ENCODE results near the gene DLST. TPM values are rescaled to one million over a fixed set of nuclear protein-coding genes. Genes with fewer than 3 reads are reported as not detected.

The DLST gene
- total RNA-seq, result 100 to 1,000 TPM; 126 to 132 TPM

GRCh38 chr14:74881431-74882102, at the start of gene DLST:
Gene DLST, plus strand, starts transcription at chr14:74881916. Its CDS starts 38 bp downstream, at chr14:74881954.
- Mint-ChIP-seq H3K36me3 (ENCODE audit: low read depth) (peaks cover 13% of the 10 kb centered on the region), H3K27me3 (ENCODE audit: low read depth) (no peaks in the 10 kb centered on the region), H3K4me1 (ENCODE audit: low read depth) (peaks cover 63% of the 10 kb centered on the region), H3K4me3 (peak within 1 kb of the TSS; percentile 91), H3K27ac (peak within 1 kb of the TSS; percentile 94), H3K9me3 (no peaks in the 10 kb centered on the region)
- intact Hi-C loops (cut with micrococcal nuclease), result loop anchor here (1.0 to 5.0 kb wide), 5 partner anchors 24 to 389 kb away; partner anchors contain the start of genes EIF2B2, ISCA2, NEK9 and NPC2
- CTCF ChIA-PET, result interaction anchor here (0.8 to 6.3 kb wide), 8 partner anchors 10 to 250 kb away, joined by 3 to 73 read pairs (median 10); partner anchors contain the start of gene RPS6KL1
- DNase-seq, result peak; percentile 87

GRCh38 chr14:74832849-74833248, 48.9 kb upstream of the DLST start:
- no peak for DNase-seq
- CTCF ChIA-PET, result no interaction called here
- H3K4me1 Mint-ChIP-seq (ENCODE audit: low read depth), result peaks cover 35% of the 10 kb centered on the region
- H3K27me3 Mint-ChIP-seq (ENCODE audit: low read depth), result no peaks in the 10 kb centered on the region
- H3K27ac Mint-ChIP-seq, result no peak overlapping the region
- intact Hi-C loops (cut with micrococcal nuclease), result no loop called here
- H3K36me3 Mint-ChIP-seq (ENCODE audit: low read depth), result peaks cover 19% of the 10 kb centered on the region
- no peak overlapping the region for H3K4me3 Mint-ChIP-seq
- H3K9me3 Mint-ChIP-seq, result no peaks in the 10 kb centered on the region

- intact Hi-C loops (cut with micrococcal nuclease), result loop anchor here (5.0 kb wide), 3 partner anchors 123 to 343 kb away; partner anchors contain the start of genes ACYP1, AREL1, FCF1 and ISCA2
These were observed 46.9 kb upstream of the DLST start for GRCh38 chr14:74834692-74835392.

GRCh38 chr14:74835645-74836250, 46.0 kb upstream of the DLST start:
- CTCF ChIA-PET, result interaction anchor here (0.6 to 1.7 kb wide), 5 partner anchors 12 to 788 kb away, joined by 3 to 4 read pairs (median 3); no protein-coding TSS in a partner anchor
- no peaks in the 10 kb centered on the region for H3K9me3 Mint-ChIP-seq
- H3K4me1 Mint-ChIP-seq (ENCODE audit: low read depth), result peaks cover 56% of the 10 kb centered on the region
- peak overlapping the region; percentile 75 for H3K27ac Mint-ChIP-seq
- H3K36me3 Mint-ChIP-seq (ENCODE audit: low read depth), result peaks cover 6% of the 10 kb centered on the region
- intact Hi-C loops (cut with micrococcal nuclease), result loop anchor here (2.0 to 5.0 kb wide), 4 partner anchors 43 to 343 kb away; partner anchors contain the start of genes ACYP1, AREL1, FCF1 and ISCA2
- H3K4me3 Mint-ChIP-seq, result no peak overlapping the region
- H3K27me3 Mint-ChIP-seq (ENCODE audit: low read depth), result no peaks in the 10 kb centered on the region
- peak; percentile 46 for DNase-seq

More at GRCh38 chr14:74834692-74835392, 46.9 kb upstream of the DLST start:
- Mint-ChIP-seq H3K4me1 (ENCODE audit: low read depth) (peaks cover 48% of the 10 kb centered on the region), H3K9me3 (no peaks in the 10 kb centered on the region), H3K4me3 (no peak overlapping the region), H3K36me3 (ENCODE audit: low read depth) (peaks cover 12% of the 10 kb centered on the region), H3K27me3 (ENCODE audit: low read depth) (no peaks in the 10 kb centered on the region), H3K27ac (peak overlapping the region; percentile 21)
- CTCF ChIA-PET, result interaction anchor here (0.6 to 1.1 kb wide), 2 partner anchors 12 to 43 kb away, joined by 3 read pairs; no protein-coding TSS in a partner anchor
- DNase-seq, result no peak

GRCh38 chr14:74836251-74836960, 45.3 kb upstream of the DLST start:
- peak overlapping the region; percentile 85 for H3K27ac Mint-ChIP-seq
- CTCF ChIA-PET, result interaction anchor here (0.6 to 1.7 kb wide), 4 partner anchors 13 to 787 kb away, joined by 3 to 4 read pairs (median 4); no protein-coding TSS in a partner anchor
- H3K36me3 Mint-ChIP-seq (ENCODE audit: low read depth), result peaks cover 6% of the 10 kb centered on the region
- intact Hi-C loops (cut with micrococcal nuclease), result loop anchor here (2.0 to 5.0 kb wide), 4 partner anchors 44 to 344 kb away; partner anchors contain the start of genes ACYP1, AREL1, FCF1 and ISCA2
- no peak overlapping the region for H3K4me3 Mint-ChIP-seq
- peaks cover 63% of the 10 kb centered on the region for H3K4me1 Mint-ChIP-seq (ENCODE audit: low read depth)
- no peaks in the 10 kb centered on the region for H3K27me3 Mint-ChIP-seq (ENCODE audit: low read depth)
- no peaks in the 10 kb centered on the region for H3K9me3 Mint-ChIP-seq
- peak; percentile 51 for DNase-seq

GRCh38 chr14:74838166-74838565, 43.5 kb upstream of the DLST start:
- peak overlapping the region; percentile 7 for H3K4me3 Mint-ChIP-seq
- CTCF ChIA-PET, result interaction anchor here (1.1 to 2.7 kb wide), 2 partner anchors 15 to 23 kb away, joined by 3 to 12 read pairs; no protein-coding TSS in a partner anchor
- peak overlapping the region; percentile 76 for H3K27ac Mint-ChIP-seq
- H3K4me1 Mint-ChIP-seq (ENCODE audit: low read depth), result peaks cover 74% of the 10 kb centered on the region
- H3K9me3 Mint-ChIP-seq, result no peaks in the 10 kb centered on the region
- intact Hi-C loops (cut with micrococcal nuclease), result loop anchor here (1.0 to 5.0 kb wide), 4 partner anchors 75 to 346 kb away; partner anchors contain the start of genes ACYP1, AREL1, FCF1 and ISCA2
- H3K27me3 Mint-ChIP-seq (ENCODE audit: low read depth), result no peaks in the 10 kb centered on the region
- DNase-seq, result no peak
- H3K36me3 Mint-ChIP-seq (ENCODE audit: low read depth), result peaks cover 6% of the 10 kb centered on the region

GRCh38 chr14:74840603-74841030, 41.1 kb upstream of the DLST start:
- Mint-ChIP-seq H3K4me3 (no peak overlapping the region), H3K4me1 (ENCODE audit: low read depth) (peaks cover 62% of the 10 kb centered on the region), H3K27ac (peak overlapping the region; percentile 54), H3K27me3 (ENCODE audit: low read depth) (no peaks in the 10 kb centered on the region), H3K36me3 (ENCODE audit: low read depth) (peaks cover 5% of the 10 kb centered on the region), H3K9me3 (no peaks in the 10 kb centered on the region)
- CTCF ChIA-PET, result interaction anchor here (1.0 to 2.0 kb wide), 3 partner anchors 20 to 78 kb away, joined by 3 to 6 read pairs (median 5); partner anchors contain the start of gene YLPM1
- intact Hi-C loops (cut with micrococcal nuclease), result loop anchor here (2.0 to 5.0 kb wide), 3 partner anchors 222 to 447 kb away; no protein-coding TSS in a partner anchor
- DNase-seq, result no peak

GRCh38 chr14:74841230-74842207, 40.2 kb upstream of the DLST start:
- H3K36me3 Mint-ChIP-seq (ENCODE audit: low read depth), result peaks cover 2% of the 10 kb centered on the region
- CTCF ChIA-PET, result interaction anchor here (1.3 to 2.0 kb wide), 3 partner anchors 10 to 19 kb away, joined by 3 to 6 read pairs (median 3); no protein-coding TSS in a partner anchor
- H3K27me3 Mint-ChIP-seq (ENCODE audit: low read depth), result no peaks in the 10 kb centered on the region
- DNase-seq, result peak; percentile 46
- peaks cover 54% of the 10 kb centered on the region for H3K4me1 Mint-ChIP-seq (ENCODE audit: low read depth)
- intact Hi-C loops (cut with micrococcal nuclease), result loop anchor here (2.0 to 5.0 kb wide), 3 partner anchors 223 to 446 kb away; no protein-coding TSS in a partner anchor
- H3K27ac Mint-ChIP-seq, result peak overlapping the region; percentile 54
- H3K9me3 Mint-ChIP-seq, result no peaks in the 10 kb centered on the region
- no peak overlapping the region for H3K4me3 Mint-ChIP-seq

- peaks cover 34% of the 10 kb centered on the region for H3K4me1 Mint-ChIP-seq (ENCODE audit: low read depth)
- intact Hi-C loops (cut with micrococcal nuclease), result loop anchor here (5.0 kb wide), 1 partner anchor 444 kb away; no protein-coding TSS in a partner anchor
- H3K4me3 Mint-ChIP-seq, result no peak overlapping the region
- no peaks in the 10 kb centered on the region for H3K27me3 Mint-ChIP-seq (ENCODE audit: low read depth)
- no peak overlapping the region for H3K27ac Mint-ChIP-seq
- no peak for DNase-seq
- CTCF ChIA-PET, result interaction anchor here (0.5 to 2.0 kb wide), 2 partner anchors 17 to 411 kb away, joined by 3 to 6 read pairs; no protein-coding TSS in a partner anchor
- no peaks in the 10 kb centered on the region for H3K9me3 Mint-ChIP-seq
- H3K36me3 Mint-ChIP-seq (ENCODE audit: low read depth), result no peaks in the 10 kb centered on the region
These were observed 38.1 kb upstream of the DLST start for GRCh38 chr14:74843653-74844052.

GRCh38 chr14:74846168-74846567, 35.5 kb upstream of the DLST start:
- DNase-seq, result no peak
- Mint-ChIP-seq H3K9me3 (no peaks in the 10 kb centered on the region), H3K4me1 (ENCODE audit: low read depth) (peaks cover 18% of the 10 kb centered on the region), H3K4me3 (no peak overlapping the region), H3K27ac (no peak overlapping the region), H3K27me3 (ENCODE audit: low read depth) (no peaks in the 10 kb centered on the region), H3K36me3 (ENCODE audit: low read depth) (no peaks in the 10 kb centered on the region)
- CTCF ChIA-PET, result interaction anchor here (0.5 to 1.6 kb wide), 2 partner anchors 12 to 15 kb away, joined by 3 to 14 read pairs; no protein-coding TSS in a partner anchor
- intact Hi-C loops (cut with micrococcal nuclease), result no loop called here

All from activated naive CD4-positive, alpha-beta T cell treated with anti-CD3 and anti-CD28 coated beads for 36 hours (primary cell).